Erythroblast (primary cell): ENCODE data around the gene ANKFN1.

ENCODE experiments used
- DNase-seq, 2 experiments: peaks; one replicate each; lab custom pipeline; 2025; lab: John Stamatoyannopoulos, UW
- GATA1 ChIP-seq: IDR thresholded peaks from 2 replicates; pipeline ENCODE4 v1.6.1; 2011; ENCODE audit warnings: low read depth, mild to moderate bottlenecking, control low read depth, low read length, moderate library complexity
- POLR2A ChIP-seq: IDR thresholded peaks from 2 replicates; pipeline ENCODE4 v1.6.1; 2011; ENCODE audit warnings: mild to moderate bottlenecking, low read length

ANKFN1 gene

DNA sequence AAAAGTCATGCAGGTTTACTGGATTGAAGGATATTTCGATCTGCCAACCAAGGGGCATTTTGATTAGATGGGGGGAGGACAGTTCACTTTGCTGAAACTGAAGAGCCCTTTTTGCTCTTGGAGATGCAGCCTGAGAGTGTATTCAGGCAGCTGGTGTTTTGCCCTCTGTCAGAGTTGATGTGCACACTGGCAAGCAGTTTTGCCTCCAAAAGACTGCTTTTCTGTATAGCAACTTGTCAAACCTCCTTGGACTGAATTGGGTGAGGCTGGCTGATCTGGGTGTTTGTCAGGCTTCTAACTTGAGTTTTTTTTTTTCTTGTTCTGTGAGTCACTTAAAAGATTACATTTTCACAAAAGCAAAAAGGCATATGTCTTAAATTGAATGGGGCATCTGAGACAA, 22.6 kb upstream of the ANKFN1 start:
- no peak for TF ChIP-seq POLR2A
- no peak for TF ChIP-seq GATA1
- DNase-seq = no peak

DNA sequence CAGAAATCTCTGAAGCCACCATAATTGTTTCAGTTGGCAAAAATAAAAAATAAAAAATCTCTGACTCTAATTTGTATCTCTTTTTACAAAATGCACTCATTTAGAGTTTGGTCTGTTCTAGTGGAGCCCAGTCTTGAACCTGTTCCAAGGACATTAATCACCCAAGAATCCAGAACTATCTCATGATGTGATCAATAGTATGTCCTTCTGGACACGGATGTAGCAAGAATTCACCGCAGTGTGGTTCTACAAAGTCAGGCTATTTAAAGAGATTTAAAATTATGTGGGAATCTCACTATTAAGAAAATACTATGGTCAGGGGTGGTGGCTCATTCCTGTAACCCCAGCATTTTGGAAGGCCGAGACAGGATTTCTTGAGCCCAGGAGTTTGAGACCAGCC, 21.8 kb upstream of the ANKFN1 start:
- DNase-seq = no peak
- TF ChIP-seq GATA1 = no peak
- no peak for TF ChIP-seq POLR2A

DNA sequence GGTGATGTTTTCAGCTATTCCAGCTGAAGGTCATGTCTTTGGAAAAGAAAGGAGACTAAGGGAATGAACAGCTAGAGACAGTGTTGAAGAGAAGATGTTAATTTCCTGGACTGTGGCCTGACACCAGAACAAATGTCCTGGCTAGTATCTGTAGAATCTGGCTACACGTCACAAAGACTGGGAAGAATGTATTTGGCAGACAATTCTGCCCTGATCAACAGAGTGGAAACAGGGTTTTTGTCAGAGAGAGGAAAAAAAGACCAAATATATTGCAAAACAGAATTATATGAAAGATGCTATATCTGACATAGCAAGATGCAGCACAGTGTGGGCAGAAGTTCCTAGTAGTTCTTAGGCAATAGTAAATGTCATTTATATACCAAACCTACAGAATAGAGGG, 17.0 kb upstream of the ANKFN1 start:
- no peak for TF ChIP-seq GATA1
- no peak for TF ChIP-seq POLR2A

DNA sequence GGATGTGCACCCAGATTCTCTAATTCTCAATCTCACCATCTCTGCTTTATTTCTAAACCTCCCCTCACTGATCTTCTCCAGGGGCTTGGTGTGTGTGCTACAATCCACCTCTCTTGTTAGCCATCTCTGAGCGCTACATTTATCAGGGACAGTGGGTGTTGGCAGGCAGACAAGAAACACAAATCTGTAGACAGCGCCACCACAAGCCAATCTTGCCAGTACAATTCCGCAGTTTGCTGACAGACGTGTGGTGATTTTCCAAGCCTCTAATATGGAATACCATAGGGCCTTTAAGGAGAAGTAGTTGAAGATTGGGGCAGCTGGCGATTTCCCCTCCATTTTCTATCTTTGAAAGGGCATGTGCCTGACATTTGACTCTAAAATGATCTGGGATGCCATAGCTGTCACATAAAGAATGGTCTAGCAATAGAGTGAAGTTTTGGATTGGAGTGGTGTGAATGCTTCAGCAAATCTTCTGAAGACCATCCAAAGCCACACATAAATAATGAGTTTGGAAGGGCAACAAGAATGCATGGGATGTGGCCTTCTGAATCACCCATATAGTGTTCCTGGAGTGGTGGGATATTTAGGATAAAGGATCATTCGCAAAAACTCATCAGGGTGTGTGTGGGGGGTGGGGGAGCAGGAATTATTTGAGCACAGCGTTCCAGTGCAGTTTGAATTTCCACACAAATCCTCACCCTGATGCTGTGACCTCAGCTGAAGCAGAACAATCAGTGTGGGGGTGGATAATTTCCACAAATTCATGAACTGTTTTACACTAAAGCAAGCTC, 12.0 kb upstream of the ANKFN1 start:
- no peak for DNase-seq
- no peak for TF ChIP-seq GATA1
- no peak for TF ChIP-seq POLR2A

More for the DNA sequence above, 17.0 kb upstream of the ANKFN1 start:
- DNase-seq = no peak

DNA sequence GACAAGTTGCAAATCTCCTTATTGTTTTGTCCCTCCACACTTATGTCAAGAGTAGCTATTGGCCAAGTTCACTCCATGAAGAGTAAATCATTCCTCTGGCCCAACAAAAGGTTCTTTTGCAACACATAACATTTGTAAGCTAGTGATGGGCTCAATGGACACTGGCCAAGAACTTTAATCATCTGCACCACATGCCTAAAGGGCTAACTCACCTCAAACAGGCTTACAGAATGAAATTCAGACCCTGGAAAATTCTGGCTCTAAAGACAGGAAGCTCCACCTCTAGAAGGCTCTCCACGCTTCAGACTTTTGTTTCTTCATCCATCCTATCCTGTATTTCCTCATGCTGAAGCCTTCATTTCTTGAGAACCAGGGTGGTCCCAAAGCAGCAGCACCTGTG, 10.9 kb upstream of the ANKFN1 start:
- DNase-seq = no peak
- TF ChIP-seq GATA1 = no peak
- no peak for TF ChIP-seq POLR2A

DNA sequence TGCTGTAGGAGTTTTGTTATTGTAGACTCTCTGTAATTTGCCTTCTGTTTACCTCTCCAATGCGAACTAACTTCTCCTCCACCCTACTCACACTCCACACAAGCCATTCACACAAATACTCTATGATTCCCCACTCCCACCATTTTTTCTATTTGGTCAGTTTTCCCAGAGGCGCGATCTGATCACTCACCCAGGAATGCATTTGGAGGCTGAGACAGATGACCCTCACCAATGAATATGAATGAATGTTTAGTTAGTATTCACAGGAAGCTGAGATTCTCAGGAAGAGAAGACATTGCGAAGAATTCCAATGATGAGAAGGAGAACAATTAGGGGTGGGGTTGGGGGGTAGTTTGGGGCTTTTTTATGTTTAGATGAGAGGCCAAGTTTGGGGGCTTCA, 10.5 kb upstream of the ANKFN1 start:
- DNase-seq = no peak
- no peak for TF ChIP-seq POLR2A
- no peak for TF ChIP-seq GATA1

DNA sequence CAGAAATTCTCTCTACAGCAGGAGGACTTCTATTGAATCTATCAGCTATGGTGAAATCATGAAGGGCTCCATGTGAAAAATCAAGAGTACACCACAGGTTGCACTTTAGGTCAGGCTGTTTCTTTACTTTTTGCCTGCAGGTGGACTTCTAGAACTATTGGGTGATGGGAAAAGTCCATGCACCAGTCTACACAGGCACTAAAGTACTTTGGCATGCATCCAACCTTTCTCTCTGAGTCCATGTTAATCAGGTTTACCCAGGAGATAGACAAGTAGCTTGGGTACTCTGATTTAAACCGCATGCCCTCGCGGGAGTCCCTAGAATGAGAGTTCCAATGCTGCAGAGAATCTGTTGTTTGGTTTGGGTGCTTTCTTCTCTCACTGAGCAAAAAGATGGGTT, 9.1 kb upstream of the ANKFN1 start:
- TF ChIP-seq GATA1 (no peak), POLR2A (no peak)
- no peak for DNase-seq

DNA sequence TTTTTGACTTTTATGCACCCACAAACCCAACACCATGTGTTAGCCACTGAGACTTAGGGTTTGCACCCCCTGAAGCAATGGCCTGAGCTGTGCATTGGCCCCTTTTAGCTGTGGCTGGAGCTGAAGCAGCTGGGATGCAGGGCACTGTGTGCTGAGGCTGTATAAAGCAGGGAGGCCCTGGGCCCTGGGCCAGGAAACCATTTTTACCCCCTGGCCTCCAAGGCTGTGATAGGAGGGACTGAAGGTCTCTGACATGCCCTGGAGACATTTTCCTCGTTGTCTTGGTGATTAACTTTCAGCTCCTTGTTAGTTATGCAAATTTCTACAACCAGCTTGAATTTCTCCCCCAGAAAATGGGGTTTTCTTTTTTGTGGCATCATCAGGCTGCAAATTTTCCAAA, 6.7 kb upstream of the ANKFN1 start:
- TF ChIP-seq POLR2A (no peak), GATA1 (no peak)
- DNase-seq = no peak

DNA sequence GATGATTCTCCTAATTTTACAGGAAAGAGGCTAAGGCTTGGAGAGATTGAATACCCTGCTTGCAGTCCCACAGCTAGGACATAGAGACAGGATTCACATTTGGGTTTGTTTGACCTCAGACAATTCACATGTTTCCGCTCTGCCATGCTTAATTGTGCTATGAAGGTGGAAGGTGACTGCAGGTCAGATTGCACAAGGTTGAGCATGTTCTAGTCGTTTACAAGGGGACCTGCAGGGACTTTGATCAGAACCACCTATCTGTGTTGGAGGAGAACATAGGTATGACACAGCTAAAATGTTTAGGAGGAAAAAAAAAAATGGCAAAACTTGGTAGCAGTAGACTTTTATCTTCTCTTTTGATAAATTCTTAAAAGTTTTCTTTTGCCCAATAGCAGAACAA, 4.9 kb upstream of the ANKFN1 start:
- TF ChIP-seq POLR2A (no peak), GATA1 (no peak)
- DNase-seq = no peak

DNA sequence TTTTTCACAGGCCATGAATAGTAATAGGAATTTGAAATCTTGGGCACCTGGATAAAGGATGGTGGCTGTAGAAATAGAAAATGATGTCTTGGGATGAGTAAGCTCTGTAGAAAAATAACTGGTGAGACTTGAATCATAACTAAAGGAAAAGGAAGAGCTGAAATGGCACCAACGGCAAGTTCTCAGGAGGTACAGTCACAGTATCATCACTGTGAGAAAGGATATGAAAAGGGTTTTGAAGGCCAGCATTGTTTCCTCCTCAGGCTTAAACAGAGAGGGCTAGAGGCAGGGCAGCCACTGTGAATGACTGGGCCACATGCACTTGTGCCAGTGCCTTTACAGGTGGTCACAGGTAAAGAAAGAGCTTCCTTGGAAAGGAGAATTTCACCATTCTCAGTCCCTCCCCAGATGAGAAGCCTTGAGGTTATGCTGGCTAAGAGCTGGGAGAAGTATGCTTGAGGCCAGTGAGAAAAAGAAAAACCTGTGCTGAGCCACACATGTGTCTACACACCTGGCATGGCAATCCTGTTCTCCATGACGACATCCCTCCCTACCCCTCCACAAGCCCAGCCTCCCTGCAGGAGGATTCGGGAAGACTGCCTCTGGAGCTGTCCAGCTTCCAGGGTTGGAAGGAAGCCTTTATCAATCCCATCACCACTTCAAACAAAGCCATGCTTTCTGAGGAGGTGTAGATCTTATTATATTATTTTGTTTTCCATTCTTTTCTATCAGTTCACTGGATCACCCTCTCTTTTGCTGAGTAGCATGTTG, 3.8 kb upstream of the ANKFN1 start:
- TF ChIP-seq GATA1 (no peak), POLR2A (no peak)

DNA sequence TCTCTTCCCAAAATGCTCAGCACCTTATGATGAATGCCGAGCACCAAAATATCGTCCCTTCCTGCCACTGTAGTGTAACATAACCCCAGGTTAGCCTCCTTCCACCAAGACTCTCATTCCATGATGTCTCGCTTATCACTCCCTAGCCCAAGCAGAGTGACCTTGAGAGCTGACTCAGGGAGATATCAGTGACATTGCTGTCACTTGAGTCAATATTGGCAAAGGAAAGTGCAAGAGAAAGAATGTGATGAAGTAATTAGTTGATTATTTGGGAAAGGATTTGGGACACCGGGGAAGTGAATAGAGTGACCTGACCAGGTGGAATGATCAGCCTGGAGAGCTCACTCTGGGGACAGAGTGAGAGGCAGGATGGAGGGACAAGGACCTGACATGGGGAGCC, 2.6 kb upstream of the ANKFN1 start:
- TF ChIP-seq GATA1 = no peak
- no peak for TF ChIP-seq POLR2A
- no peak for DNase-seq

More for the DNA sequence above, 3.8 kb upstream of the ANKFN1 start:
- DNase-seq = no peak

DNA sequence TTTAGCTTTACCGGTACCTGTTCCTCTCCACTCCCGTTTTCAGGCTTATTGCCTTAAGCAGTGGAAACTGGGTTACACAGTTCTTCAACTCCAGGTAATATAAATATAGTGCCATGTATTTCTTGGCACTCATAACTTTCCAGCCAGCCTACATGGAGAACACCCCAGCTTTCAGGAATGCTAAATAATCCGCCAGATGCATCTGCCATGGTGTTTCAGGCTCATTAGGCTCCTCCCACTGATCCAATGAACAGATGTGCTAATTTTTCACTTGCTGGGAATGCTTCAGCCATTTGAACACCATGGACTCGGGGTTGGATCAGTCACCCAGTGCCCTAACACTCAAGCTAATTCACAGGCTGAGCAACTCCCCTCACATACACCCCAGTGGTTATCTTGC, 4.6 kb downstream of the ANKFN1 start:
- DNase-seq = no peak
- no peak for TF ChIP-seq GATA1
- TF ChIP-seq POLR2A = no peak

DNA sequence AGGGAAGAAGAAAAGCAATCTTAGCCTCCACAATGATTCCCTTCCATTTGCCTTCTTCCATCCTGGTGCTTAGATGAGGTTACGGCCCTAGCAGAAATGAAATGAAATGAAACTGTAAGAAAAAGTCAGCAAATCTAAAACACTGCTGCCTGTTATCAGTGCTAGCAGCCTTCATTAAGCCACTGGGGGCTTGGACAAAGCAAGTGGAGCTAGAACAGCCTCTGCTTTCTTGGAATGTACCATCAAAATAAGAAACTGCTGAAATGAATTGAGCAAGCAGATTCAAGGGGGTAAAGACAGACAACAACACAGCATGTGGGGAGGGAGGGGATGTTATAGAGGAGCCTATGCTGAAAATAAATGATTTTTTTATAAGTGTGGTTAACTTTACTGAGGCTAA, 5.1 kb downstream of the ANKFN1 start:
- TF ChIP-seq POLR2A (no peak), GATA1 (no peak)
- no peak for DNase-seq

DNA sequence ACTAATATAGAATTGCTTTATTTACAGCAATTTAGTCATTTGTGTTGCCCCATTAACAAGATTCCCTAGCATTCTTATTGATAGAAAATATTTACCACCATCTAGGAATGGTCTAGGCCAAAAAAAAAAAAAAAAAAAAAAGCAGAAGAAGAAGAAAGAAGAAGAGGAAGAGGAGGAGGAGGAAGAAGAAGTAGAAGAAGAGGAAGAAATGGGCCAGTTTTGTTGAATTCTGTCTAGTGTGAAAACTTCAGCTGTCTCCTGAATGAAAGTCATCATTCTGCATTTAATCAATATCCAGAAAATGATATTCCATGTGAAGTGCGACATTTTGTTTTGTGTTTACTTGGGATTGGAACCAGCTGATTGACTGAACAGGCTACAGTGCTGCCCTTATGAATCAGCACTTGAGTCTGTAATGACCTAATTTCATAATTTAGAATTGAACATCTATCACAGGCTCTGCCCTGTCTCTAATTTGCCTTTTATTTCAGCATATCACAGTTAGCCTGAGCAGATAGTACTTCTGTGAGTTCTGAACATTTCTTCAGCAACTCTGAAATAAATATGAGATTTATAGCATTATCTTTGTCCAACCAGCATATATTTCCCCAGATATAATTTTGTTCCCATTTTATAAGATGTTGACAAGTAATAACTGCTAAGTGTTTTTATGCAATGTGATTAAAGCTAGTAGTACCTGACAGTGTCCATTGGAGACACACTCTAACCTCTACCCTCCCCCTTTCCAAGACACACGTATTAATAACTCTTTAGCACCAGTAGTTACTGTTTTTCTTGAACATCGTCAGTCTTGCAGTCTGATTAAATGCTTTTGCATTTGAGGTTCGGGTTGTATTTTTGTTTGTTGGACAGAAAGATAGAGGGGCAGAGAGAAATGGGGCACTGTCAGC, 5.9 kb downstream of the ANKFN1 start:
- DNase-seq = no peak
- no peak for TF ChIP-seq POLR2A
- no peak for TF ChIP-seq GATA1
